Activated naive CD4-positive, alpha-beta T cell treated with anti-CD3 and anti-CD28 coated beads for 36 hours (primary cell): ENCODE results near the gene BTBD9. TPM values are rescaled to one million over a fixed set of nuclear protein-coding genes. Genes with fewer than 3 reads are reported as not detected.
A peak's percentile ranks its signal among the peaks of the same experiment; 100 is the strongest.

Experiments used
- CTCF ChIA-PET: fragments of 350-600 bp; sonication (Branson Sonifier 250); formaldehyde crosslinking; loops from one replicate; lab custom pipeline; 2021; ENCODE audit warnings: antibody characterized with exemption; lab: Charles Lee
- DNase-seq: peaks from one replicate; pipeline ENCODE4 v3.0.0-alpha.2; 2020
- H3K27ac Mint-ChIP-seq: one replicate; pipeline ENCODE4 v1.8.0; 2021; ENCODE audit warnings: mild to moderate bottlenecking, mixed read lengths
- H3K27me3 Mint-ChIP-seq: one replicate; pipeline ENCODE4 v1.8.0; 2021; ENCODE audit warnings: low read depth, mixed read lengths
- H3K36me3 Mint-ChIP-seq: one replicate; pipeline ENCODE4 v1.8.0; 2021; ENCODE audit warnings: low read depth, mixed read lengths
- H3K4me1 Mint-ChIP-seq: one replicate; pipeline ENCODE4 v1.8.0; 2021; ENCODE audit warnings: low read depth, mixed read lengths
- H3K4me3 Mint-ChIP-seq: one replicate; pipeline ENCODE4 v1.8.0; 2021; ENCODE audit warnings: mild to moderate bottlenecking, moderate library complexity, mixed read lengths
- H3K9me3 Mint-ChIP-seq: one replicate; pipeline ENCODE4 v1.8.0; 2021; ENCODE audit warnings: mixed read lengths
- intact Hi-C: fragments of 100-400 bp; cut with micrococcal nuclease; formaldehyde crosslinking; loops from one replicate; pipeline ENCODE4 v1.15.1; 2023
- total RNA-seq, 2 experiments: library from RNA; stranded (reverse); gene quantifications; one replicate each; pipeline ENCODE4 v1.2.3, GENCODE V29; 2021

The BTBD9 gene
- total RNA-seq, 2 experiments from 2014 or later = 9.5 to 11.1 TPM

DNA sequence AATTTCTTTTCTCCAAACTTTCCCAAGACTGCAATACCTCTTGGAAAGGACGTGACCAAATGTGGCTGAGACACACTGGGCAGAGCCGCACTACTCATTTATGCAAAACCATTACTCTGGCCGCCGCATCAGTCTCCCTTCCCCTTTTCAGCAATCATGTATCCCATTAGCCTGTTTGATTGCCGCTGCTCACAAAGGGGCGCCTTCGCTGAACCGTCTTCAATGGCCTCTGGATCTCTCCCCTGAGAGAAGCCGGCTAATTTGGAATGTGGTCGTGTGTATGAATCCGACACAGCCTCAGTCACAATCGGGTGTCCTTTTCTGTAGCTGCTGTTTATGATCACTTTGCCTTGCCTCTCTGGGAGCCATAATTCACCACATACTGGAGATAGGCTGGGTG is 459.1 kb downstream of the BTBD9 start:
- Mint-ChIP-seq H3K27me3 (no peaks in the 10 kb centered on the region), H3K9me3 (no peaks in the 10 kb centered on the region), H3K4me3 (no peak overlapping the region), H3K4me1 (no peaks in the 10 kb centered on the region), H3K36me3 (no peaks in the 10 kb centered on the region), H3K27ac (no peak overlapping the region)
- CTCF ChIA-PET = no interaction called here
- no peak for DNase-seq
- intact Hi-C loops = no loop called here

DNA sequence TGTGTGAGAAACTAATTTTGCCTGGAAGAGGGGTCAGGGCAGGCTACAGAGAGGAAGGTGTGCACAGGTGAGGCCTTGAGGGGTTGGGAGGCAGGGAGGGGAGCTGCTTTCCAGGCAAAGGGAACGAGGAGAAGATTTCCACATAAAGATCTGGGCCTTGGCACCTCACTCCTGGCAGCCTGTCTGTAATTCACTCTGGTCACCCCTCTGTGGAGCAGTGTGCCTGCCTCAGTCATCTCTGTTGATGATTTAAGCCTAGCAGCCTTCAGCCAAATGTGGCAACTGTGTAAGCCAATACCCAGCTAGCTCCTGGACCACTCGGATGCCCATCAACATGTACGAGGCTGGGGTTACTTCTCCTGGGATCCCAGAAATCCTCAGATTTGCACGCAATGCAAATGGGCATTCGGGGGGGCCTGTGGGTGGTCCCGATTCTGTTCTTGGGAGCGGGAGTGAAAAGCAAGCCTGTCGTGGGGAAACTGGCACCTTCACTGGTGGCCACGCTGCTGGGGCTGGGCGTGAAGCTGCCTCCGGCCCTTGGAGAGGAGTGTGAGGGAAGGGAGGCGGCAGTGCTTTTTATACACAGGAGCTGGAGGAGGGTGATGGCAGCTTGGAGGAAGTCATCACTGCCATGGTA is 459.8 kb downstream of the BTBD9 start:
- Mint-ChIP-seq H3K9me3 (no peaks in the 10 kb centered on the region), H3K27me3 (no peaks in the 10 kb centered on the region), H3K4me1 (no peaks in the 10 kb centered on the region), H3K4me3 (no peak overlapping the region), H3K36me3 (no peaks in the 10 kb centered on the region), H3K27ac (no peak overlapping the region)
- DNase-seq = no peak
- CTCF ChIA-PET = no interaction called here
- intact Hi-C loops = no loop called here

DNA sequence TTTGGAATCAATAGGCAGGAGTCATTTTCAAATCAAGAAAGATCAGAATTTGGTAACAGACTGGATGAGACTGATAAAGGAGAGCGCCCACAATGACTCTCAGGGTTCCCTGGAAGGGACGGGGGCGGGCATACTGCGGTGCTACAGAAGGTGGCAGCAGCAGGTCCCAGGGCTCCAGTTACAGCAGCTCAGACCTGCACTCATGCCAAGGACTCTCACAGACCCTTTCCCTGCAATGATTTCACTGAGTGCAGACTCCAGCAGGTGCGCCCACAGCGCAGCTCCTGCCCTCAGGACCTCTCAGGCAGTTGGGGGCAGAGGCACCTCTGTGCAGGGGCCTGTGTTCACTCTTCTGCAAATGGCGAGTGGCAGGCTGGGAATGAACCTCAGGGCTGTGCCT is 460.4 kb downstream of the BTBD9 start:
- DNase-seq = peak; percentile 10
- no peaks in the 10 kb centered on the region for H3K9me3 Mint-ChIP-seq
- H3K4me3 Mint-ChIP-seq = no peak overlapping the region
- no peaks in the 10 kb centered on the region for H3K4me1 Mint-ChIP-seq
- CTCF ChIA-PET = interaction anchor here (0.5 kb wide), 1 partner anchor 474 kb away, joined by 3 read pairs; no protein-coding TSS in a partner anchor
- no peaks in the 10 kb centered on the region for H3K36me3 Mint-ChIP-seq
- intact Hi-C loops = no loop called here
- H3K27me3 Mint-ChIP-seq = no peaks in the 10 kb centered on the region
- H3K27ac Mint-ChIP-seq = no peak overlapping the region

DNA sequence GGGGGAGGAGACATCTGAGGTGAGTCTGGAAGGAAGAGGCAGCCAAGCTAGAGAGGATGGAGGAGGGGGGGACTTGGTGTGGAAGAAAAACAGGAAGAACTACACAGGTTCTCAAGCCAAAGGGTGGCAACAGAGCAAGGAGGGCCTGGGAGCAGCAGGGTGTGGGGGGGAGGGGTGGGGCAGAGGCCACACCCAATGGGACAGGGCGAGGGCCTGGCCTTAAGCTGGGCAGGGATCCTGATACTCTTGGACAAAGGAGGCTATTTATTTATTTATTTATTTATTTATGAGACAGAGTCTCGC is 461.2 kb downstream of the BTBD9 start:
- Mint-ChIP-seq H3K27ac (no peak overlapping the region), H3K4me3 (no peak overlapping the region), H3K4me1 (peaks cover under 1% of the 10 kb centered on the region), H3K27me3 (no peaks in the 10 kb centered on the region), H3K36me3 (peaks cover under 1% of the 10 kb centered on the region), H3K9me3 (no peaks in the 10 kb centered on the region)
- CTCF ChIA-PET = interaction anchor here (0.5 kb wide), 1 partner anchor 473 kb away, joined by 3 read pairs; no protein-coding TSS in a partner anchor
- no peak for DNase-seq
- intact Hi-C loops = no loop called here

DNA sequence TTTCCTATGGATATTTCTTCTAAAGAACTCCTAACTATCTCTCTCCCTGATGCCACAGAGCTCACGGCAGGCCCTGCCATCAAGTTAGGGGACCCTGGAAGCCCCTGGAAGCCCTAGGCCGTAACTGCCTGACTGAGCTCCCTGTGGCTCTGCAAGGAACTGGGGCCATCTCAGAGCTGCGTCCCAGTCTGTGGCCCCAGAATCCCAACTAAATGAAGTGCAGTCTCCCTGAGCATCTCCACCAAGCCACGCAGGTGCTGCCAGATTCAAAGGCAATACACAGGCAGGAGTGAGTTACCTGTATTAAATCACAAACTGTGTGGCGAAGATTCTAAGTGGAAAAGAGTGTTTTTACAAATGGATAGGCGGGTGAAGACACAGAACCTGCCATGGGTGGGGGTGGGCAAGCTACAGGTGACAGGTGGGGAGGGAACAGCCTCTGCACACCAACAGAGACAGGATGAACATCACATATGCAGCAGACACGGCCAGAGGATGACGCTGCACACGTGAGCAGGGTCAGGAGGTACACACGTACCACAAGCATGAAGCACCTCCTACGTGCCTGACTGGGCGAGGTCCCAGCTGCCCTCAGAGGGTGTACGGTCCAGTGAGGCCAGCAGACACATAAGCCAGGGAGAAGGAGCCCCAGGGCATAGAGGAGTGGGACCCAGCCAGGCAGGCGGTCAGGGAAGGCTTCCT is 461.7 kb downstream of the BTBD9 start:
- DNase-seq = peak; percentile 0
- H3K36me3 Mint-ChIP-seq = peaks cover 2% of the 10 kb centered on the region
- no peak overlapping the region for H3K4me3 Mint-ChIP-seq
- no peaks in the 10 kb centered on the region for H3K9me3 Mint-ChIP-seq
- CTCF ChIA-PET = no interaction called here
- H3K4me1 Mint-ChIP-seq = peaks cover 3% of the 10 kb centered on the region
- H3K27ac Mint-ChIP-seq = no peak overlapping the region
- intact Hi-C loops = no loop called here
- no peaks in the 10 kb centered on the region for H3K27me3 Mint-ChIP-seq

DNA sequence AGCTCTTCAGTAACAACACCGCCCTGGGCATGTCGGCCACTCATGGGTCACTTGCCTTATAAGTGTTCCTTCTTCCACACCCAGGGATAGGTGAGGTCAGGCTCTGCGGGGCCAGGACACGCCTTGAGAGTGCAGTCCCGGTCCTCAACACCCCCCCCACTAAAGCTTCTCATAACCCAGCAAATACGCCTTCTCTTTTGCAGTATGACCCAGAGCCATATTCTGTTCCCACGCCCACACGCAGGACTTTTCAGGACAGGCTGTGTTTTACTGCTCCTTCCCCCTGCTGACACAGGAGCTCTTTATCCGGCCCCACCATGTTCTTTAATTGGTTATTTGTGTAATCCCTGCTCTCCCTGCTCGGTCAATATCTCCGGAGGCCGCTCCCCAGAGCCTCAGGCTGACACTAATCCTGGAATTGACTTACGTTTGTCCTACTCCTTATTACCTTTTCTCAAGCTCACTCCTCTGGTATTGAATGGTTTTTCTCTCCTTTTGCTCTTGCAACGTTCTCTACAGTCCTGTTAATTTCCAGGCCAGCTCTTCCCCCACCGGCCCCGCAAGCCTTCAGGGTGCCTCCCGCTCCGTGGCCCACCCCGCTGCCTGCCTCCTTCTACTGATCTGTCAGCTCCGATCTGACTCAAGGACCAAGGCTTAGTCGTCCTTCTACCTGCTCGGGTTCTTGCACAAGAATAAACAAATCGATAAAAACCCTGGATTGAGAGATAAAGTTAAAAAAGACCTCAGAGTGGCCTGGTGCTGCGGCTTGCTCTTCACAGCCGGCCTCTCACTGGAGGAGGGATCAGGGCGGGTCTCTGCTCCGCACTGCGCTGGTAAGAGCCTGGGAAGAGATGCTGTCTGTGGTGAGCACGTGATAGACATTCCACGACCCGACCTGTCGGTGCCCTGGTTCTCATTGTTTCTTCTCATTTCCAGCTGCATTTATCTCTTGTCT is 462.7 kb downstream of the BTBD9 start:
- Mint-ChIP-seq H3K4me1 (peaks cover 3% of the 10 kb centered on the region), H3K27me3 (no peaks in the 10 kb centered on the region), H3K9me3 (no peaks in the 10 kb centered on the region), H3K4me3 (no peak overlapping the region), H3K36me3 (peaks cover 2% of the 10 kb centered on the region), H3K27ac (no peak overlapping the region)
- intact Hi-C loops = no loop called here
- CTCF ChIA-PET = interaction anchor here (0.8 kb wide), 1 partner anchor 28 kb away, joined by 6 read pairs; no protein-coding TSS in a partner anchor
- no peak for DNase-seq

DNA sequence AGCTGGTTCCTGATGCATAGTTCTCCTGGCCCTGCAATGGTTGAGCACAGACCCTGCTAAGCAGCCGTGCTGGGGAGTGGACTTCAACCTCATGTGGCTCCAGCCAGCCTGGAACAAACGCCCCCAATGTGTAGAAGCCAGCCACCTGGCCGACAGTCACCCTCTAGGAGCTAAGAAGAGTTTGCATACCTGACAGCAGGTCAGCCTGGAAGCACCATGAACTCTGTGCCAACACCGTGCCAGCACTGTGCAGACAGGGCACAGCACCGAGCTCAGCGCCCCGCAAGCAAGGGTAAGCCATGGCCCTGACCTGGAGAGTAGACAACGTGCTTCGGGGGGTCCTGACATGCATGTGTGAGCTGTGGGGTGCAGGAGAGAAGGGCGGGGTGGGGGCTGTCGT is 463.9 kb downstream of the BTBD9 start:
- Mint-ChIP-seq H3K27ac (no peak overlapping the region), H3K9me3 (no peaks in the 10 kb centered on the region), H3K36me3 (peaks cover 2% of the 10 kb centered on the region), H3K4me3 (no peak overlapping the region), H3K4me1 (peaks cover 3% of the 10 kb centered on the region), H3K27me3 (no peaks in the 10 kb centered on the region)
- intact Hi-C loops = no loop called here
- CTCF ChIA-PET = no interaction called here
- no peak for DNase-seq

DNA sequence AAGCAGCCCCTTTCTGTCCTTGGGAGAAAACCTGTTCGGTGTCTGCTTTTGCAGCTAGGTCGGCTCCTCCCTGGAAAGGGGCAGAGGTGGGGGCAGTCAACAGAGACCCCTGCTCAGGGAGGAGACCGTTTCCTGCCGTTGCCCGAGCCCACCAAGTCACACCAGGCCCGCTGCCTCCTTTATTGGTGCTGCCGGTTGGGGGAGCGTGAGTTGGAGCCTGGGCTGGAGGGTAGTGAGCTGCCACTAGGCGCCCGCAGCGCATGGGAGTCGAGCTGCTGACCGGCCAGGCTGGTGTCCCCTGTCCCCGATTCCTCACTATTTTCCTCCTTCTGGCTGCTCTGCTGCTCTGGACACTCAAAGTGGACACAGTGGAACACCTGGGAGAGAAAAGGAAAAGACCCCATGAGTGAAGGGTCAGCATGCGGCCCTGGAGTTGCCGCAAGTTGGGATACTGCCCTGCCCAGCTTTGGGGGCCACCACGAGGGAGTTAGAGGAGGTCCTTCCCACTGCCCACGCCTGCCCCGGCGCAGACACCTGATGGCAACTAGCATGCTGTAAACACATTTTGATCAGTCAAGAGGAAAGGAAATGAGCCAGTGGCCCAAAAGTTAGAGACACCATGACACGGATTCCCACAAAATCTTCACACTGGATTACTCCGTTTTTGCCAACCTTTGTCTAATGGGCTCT is 464.8 kb downstream of the BTBD9 start:
- DNase-seq = no peak
- Mint-ChIP-seq H3K36me3 (peaks cover 2% of the 10 kb centered on the region), H3K9me3 (no peaks in the 10 kb centered on the region), H3K27me3 (no peaks in the 10 kb centered on the region), H3K4me3 (no peak overlapping the region), H3K27ac (no peak overlapping the region), H3K4me1 (peaks cover 3% of the 10 kb centered on the region)
- CTCF ChIA-PET = no interaction called here
- intact Hi-C loops = no loop called here

DNA sequence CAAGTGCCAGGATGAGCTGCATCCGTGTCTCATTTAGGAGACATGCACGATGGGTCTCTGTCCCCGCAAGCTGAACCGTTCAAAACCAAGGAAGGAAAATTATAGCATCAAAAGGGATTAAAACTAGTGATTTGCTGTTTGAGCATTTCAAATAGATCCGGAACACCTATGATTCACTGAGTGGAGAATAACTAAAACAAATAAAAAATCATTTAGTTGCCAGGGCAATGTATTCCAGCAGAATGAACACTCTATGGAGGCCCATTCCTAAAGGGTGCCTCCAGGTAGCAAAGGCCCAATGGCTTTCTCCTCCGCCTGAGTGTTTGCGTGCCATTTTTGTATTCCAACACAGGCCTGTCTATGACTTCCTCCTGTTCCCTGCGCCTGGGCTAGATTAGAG is 465.4 kb downstream of the BTBD9 start:
- Mint-ChIP-seq H3K9me3 (no peaks in the 10 kb centered on the region), H3K36me3 (peaks cover 2% of the 10 kb centered on the region), H3K4me3 (no peak overlapping the region), H3K4me1 (peaks cover 3% of the 10 kb centered on the region), H3K27ac (no peak overlapping the region), H3K27me3 (no peaks in the 10 kb centered on the region)
- intact Hi-C loops = no loop called here
- CTCF ChIA-PET = interaction anchor here (0.6 kb wide), 1 partner anchor 239 kb away, joined by 3 read pairs; no protein-coding TSS in a partner anchor
- no peak for DNase-seq

DNA sequence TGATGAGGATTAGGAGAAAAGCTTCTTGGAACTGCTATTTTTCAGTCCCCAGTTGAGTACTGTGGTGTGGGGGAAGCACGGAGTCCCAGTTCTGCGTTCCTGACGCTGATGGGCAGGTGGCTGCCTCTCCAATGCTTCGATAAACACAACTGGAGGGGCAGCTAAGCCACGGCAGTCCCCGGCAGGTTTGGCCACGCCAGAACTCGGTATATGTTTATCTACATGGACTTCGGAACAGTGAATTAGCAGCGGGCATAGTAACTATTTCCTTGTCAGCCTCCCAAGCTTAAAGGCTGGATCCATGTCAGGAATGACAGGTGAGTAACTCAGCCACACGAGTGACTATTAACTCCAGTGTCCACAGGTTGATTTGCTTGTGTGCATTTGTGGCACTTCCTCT is 465.8 kb downstream of the BTBD9 start:
- Mint-ChIP-seq H3K4me3 (no peak overlapping the region), H3K4me1 (peaks cover 3% of the 10 kb centered on the region), H3K27ac (no peak overlapping the region), H3K27me3 (no peaks in the 10 kb centered on the region), H3K36me3 (peaks cover 2% of the 10 kb centered on the region), H3K9me3 (no peaks in the 10 kb centered on the region)
- intact Hi-C loops = no loop called here
- DNase-seq = no peak
- CTCF ChIA-PET = interaction anchor here (0.6 kb wide), 1 partner anchor 238 kb away, joined by 3 read pairs; no protein-coding TSS in a partner anchor

DNA sequence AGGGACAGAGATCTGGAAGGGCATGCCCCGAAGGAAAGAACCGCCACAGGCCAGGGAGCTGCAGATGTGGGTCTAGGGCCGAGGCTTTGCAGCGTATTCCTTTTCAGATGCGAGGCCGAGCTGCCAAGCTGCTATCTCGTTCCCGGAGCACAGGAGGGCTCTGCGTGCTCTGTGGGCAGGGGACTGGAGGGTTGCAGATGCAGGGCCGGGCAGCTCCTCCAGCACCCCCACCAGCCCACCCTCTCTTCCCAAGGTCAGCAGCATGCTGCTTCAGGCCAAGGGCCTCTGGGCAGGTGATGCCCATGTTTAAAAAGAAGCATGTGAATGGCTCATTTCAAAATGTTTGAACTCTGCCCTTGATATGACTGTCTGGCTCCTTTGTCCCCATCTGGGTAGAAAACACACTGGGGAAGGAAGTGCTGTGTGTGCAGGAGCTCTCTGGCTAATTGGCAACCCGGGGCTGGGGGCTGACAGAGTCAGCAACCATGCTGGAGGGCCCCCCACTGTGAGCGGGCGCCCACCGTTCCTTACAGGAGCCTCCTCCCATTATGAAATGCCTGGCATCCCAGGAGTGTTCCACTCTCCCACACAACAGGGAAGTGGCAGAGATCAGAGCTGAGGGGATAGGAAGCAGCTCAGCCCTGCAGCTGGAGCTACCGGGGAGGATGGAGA is 466.9 kb downstream of the BTBD9 start:
- H3K27me3 Mint-ChIP-seq = no peaks in the 10 kb centered on the region
- DNase-seq = no peak
- H3K27ac Mint-ChIP-seq = no peak overlapping the region

More for the DNA sequence above, 466.9 kb downstream of the BTBD9 start:
- intact Hi-C loops = no loop called here
- CTCF ChIA-PET = no interaction called here
- Mint-ChIP-seq H3K36me3 (peaks cover 2% of the 10 kb centered on the region), H3K9me3 (no peaks in the 10 kb centered on the region), H3K4me1 (peaks cover 3% of the 10 kb centered on the region), H3K4me3 (no peak overlapping the region)
